HepG2 (cell line): Measurements from ENCODE around the gene HOXD3. TPM values are rescaled to one million over a fixed set of nuclear protein-coding genes. Genes with fewer than 3 reads are reported as not detected.

ENCODE experiments used
- DR1 ChIP-seq: sonication (generic); formaldehyde crosslinking; IDR thresholded peaks from 2 replicates; pipeline ENCODE4 v1.8.0; 2021; ENCODE audit warnings: mild to moderate bottlenecking, missing genetic modification reagents, inconsistent platforms
- HOXA5 ChIP-seq: sonication (generic); formaldehyde crosslinking; IDR thresholded peaks from 2 replicates; pipeline ENCODE4 v1.4.0; 2020; ENCODE audit warnings: missing genetic modification reagents
- JUNB ChIP-seq: sonication (generic); formaldehyde crosslinking; IDR thresholded peaks from 2 replicates; pipeline ENCODE4 v1.8.0; 2022; ENCODE audit warnings: missing genetic modification reagents, mild to moderate bottlenecking, borderline replicate concordance
- ZNF274 ChIP-seq: sonication (generic); formaldehyde crosslinking; IDR thresholded peaks from 2 replicates; pipeline ENCODE4 v1.5.1; 2020; ENCODE audit warnings: mild to moderate bottlenecking, missing genetic modification reagents
- ZNF510 ChIP-seq: sonication (generic); formaldehyde crosslinking; IDR thresholded peaks from 2 replicates; pipeline ENCODE4 v1.4.0; 2020; ENCODE audit warnings: low read depth, mild to moderate bottlenecking, missing genetic modification reagents
- ZNF660 ChIP-seq: sonication (generic); formaldehyde crosslinking; IDR thresholded peaks from 2 replicates; pipeline ENCODE4 v1.5.1; 2020; ENCODE audit warnings: mild to moderate bottlenecking, low read depth, missing genetic modification reagents, borderline replicate concordance
- ZNF672 ChIP-seq: sonication (generic); formaldehyde crosslinking; IDR thresholded peaks from 2 replicates; pipeline ENCODE4 v1.8.1; 2022; ENCODE audit warnings: missing genetic modification reagents
- polyA plus RNA-seq, 8 experiments: library from polyadenylated mRNA; depleted of rRNA in 3 of 8; stranded (reverse) in 7 of 8; unstranded in 1 of 8; fragments of >200 nt; fragmentation: Illumina TruSeq in 4 of 8; extraction: Trizol in 4 of 8; gene quantifications; 2 replicates each; pipeline versions ENCODE4 v1.2.1 to v1.2.3, GENCODE V29; 2011 to 2016; ENCODE audit warnings: low read depth in 4 of 8, missing spikeins in 1 of 8, mixed read lengths in 1 of 8; ENCODE audit not compliant: insufficient read depth in 1 of 8
- total RNA-seq, 5 experiments: library from RNA; depleted of rRNA; stranded (reverse); fragments of >200 nt; fragmentation: Illumina TruSeq; extraction: Trizol; gene quantifications; 2 replicates each; pipeline ENCODE4 v1.2.3, GENCODE V29; 2016; ENCODE audit warnings: low read depth in 1 of 5
- TF ChIP-seq, protein P1 (sequence below): sonication (generic); formaldehyde crosslinking; IDR thresholded peaks from 2 replicates; pipeline ENCODE4 v1.5.0; 2020; ENCODE audit warnings: mild to moderate bottlenecking, missing genetic modification reagents, borderline replicate concordance
- TF ChIP-seq, protein P2 (sequence below): sonication (generic); formaldehyde crosslinking; IDR thresholded peaks from 2 replicates; pipeline ENCODE4 v1.5.0; 2020; ENCODE audit warnings: mild to moderate bottlenecking, missing genetic modification reagents
- TF ChIP-seq, protein P3 (sequence below): sonication (generic); formaldehyde crosslinking; IDR thresholded peaks from 2 replicates; pipeline ENCODE4 v1.4.0; 2020; ENCODE audit warnings: missing genetic modification reagents, low read depth, mild to moderate bottlenecking, borderline replicate concordance
- TF ChIP-seq, protein P4 (sequence below): sonication (generic); formaldehyde crosslinking; IDR thresholded peaks from 2 replicates; pipeline ENCODE4 v1.8.0; 2022; ENCODE audit warnings: mild to moderate bottlenecking, missing genetic modification reagents, moderate library complexity
- TF ChIP-seq, protein P5 (sequence below), 2 experiments: sonication (generic) in 1 of 2; formaldehyde crosslinking in 1 of 2; IDR thresholded peaks; 2 replicates each; pipeline versions ENCODE4 v1.6.1 to v1.9.0; 2014 to 2022; ENCODE audit warnings: antibody characterized with exemption in 1 of 2, borderline replicate concordance in 1 of 2, inconsistent platforms in 1 of 2, low read depth in 1 of 2, missing genetic modification reagents in 1 of 2
- TF ChIP-seq, protein P6 (sequence below): sonication (generic); formaldehyde crosslinking; IDR thresholded peaks from 2 replicates; pipeline ENCODE4 v1.4.0; 2020; ENCODE audit warnings: missing genetic modification reagents

Gene HOXD3
- total and polyA plus RNA-seq, 2 of the 13 experiments (the other 11 are each of a cell fraction or from before 2014, with no cell fraction given) = 0.05 to 0.09 TPM

DNA sequence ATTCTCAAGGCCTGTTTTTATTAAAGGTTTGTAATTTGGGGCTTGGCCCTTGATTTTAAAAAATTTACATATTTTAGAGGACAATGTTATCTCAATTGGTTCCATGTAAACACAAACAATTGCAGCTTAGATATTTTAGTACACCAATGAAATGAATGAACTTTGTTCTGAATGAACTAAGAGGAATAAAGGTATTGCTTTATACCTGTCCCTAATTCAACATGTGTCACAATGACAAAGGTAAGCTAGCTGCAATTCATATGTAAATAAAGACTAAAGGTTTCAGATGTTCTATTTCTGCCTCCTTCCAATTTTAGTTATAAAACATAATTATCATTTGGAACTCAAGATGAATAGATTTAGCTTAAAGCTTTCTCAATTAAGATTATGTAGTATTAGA lies 42.8 kb downstream of the HOXD3 start (continued):
- TF ChIP-seq, protein P1, sequence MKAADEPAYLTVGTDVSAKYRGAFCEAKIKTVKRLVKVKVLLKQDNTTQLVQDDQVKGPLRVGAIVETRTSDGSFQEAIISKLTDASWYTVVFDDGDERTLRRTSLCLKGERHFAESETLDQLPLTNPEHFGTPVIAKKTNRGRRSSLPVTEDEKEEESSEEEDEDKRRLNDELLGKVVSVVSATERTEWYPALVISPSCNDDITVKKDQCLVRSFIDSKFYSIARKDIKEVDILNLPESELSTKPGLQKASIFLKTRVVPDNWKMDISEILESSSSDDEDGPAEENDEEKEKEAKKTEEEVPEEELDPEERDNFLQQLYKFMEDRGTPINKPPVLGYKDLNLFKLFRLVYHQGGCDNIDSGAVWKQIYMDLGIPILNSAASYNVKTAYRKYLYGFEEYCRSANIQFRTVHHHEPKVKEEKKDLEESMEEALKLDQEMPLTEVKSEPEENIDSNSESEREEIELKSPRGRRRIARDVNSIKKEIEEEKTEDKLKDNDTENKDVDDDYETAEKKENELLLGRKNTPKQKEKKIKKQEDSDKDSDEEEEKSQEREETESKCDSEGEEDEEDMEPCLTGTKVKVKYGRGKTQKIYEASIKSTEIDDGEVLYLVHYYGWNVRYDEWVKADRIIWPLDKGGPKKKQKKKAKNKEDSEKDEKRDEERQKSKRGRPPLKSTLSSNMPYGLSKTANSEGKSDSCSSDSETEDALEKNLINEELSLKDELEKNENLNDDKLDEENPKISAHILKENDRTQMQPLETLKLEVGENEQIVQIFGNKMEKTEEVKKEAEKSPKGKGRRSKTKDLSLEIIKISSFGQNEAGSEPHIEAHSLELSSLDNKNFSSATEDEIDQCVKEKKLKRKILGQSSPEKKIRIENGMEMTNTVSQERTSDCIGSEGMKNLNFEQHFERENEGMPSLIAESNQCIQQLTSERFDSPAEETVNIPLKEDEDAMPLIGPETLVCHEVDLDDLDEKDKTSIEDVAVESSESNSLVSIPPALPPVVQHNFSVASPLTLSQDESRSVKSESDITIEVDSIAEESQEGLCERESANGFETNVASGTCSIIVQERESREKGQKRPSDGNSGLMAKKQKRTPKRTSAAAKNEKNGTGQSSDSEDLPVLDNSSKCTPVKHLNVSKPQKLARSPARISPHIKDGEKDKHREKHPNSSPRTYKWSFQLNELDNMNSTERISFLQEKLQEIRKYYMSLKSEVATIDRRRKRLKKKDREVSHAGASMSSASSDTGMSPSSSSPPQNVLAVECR (CRISPR knock-in tag) = no peak
- no peak for TF ChIP-seq ZNF660
- no peak for TF ChIP-seq ZNF672 (CRISPR knock-in tag)
- TF ChIP-seq, protein P2, sequence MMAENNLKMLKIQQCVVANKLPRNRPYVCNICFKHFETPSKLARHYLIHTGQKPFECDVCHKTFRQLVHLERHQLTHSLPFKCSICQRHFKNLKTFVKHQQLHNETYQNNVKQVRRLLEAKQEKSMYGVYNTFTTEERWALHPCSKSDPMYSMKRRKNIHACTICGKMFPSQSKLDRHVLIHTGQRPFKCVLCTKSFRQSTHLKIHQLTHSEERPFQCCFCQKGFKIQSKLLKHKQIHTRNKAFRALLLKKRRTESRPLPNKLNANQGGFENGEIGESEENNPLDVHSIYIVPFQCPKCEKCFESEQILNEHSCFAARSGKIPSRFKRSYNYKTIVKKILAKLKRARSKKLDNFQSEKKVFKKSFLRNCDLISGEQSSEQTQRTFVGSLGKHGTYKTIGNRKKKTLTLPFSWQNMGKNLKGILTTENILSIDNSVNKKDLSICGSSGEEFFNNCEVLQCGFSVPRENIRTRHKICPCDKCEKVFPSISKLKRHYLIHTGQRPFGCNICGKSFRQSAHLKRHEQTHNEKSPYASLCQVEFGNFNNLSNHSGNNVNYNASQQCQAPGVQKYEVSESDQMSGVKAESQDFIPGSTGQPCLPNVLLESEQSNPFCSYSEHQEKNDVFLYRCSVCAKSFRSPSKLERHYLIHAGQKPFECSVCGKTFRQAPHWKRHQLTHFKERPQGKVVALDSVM (CRISPR knock-in tag) = no peak
- TF ChIP-seq JUNB (CRISPR knock-in tag) = no peak
- TF ChIP-seq HOXA5 (CRISPR knock-in tag) = no peak
- TF ChIP-seq DR1 (CRISPR knock-in tag) = no peak
- TF ChIP-seq ZNF510 = no peak
- TF ChIP-seq, protein P3, sequence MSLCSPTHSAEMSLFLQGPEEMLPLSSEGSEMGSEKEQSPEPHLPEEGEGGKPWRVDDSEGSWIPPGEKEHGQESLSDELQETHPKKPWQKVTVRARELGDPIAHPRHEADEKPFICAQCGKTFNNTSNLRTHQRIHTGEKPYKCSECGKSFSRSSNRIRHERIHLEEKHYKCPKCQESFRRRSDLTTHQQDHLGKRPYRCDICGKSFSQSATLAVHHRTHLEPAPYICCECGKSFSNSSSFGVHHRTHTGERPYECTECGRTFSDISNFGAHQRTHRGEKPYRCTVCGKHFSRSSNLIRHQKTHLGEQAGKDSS = no peak
- no peak for TF ChIP-seq ZNF274 (CRISPR knock-in tag)
- TF ChIP-seq, protein P4, sequence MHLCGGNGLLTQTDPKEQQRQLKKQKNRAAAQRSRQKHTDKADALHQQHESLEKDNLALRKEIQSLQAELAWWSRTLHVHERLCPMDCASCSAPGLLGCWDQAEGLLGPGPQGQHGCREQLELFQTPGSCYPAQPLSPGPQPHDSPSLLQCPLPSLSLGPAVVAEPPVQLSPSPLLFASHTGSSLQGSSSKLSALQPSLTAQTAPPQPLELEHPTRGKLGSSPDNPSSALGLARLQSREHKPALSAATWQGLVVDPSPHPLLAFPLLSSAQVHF (CRISPR knock-in tag) = no peak
- TF ChIP-seq, protein P5, sequence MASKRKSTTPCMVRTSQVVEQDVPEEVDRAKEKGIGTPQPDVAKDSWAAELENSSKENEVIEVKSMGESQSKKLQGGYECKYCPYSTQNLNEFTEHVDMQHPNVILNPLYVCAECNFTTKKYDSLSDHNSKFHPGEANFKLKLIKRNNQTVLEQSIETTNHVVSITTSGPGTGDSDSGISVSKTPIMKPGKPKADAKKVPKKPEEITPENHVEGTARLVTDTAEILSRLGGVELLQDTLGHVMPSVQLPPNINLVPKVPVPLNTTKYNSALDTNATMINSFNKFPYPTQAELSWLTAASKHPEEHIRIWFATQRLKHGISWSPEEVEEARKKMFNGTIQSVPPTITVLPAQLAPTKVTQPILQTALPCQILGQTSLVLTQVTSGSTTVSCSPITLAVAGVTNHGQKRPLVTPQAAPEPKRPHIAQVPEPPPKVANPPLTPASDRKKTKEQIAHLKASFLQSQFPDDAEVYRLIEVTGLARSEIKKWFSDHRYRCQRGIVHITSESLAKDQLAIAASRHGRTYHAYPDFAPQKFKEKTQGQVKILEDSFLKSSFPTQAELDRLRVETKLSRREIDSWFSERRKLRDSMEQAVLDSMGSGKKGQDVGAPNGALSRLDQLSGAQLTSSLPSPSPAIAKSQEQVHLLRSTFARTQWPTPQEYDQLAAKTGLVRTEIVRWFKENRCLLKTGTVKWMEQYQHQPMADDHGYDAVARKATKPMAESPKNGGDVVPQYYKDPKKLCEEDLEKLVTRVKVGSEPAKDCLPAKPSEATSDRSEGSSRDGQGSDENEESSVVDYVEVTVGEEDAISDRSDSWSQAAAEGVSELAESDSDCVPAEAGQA (IDR thresholded peaks at IDR 0.05; ENCODE audit: low read depth) = no peak
- TF ChIP-seq, protein P5 (CRISPR knock-in tag; IDR thresholded peaks at IDR 0.05; ENCODE audit: borderline replicate concordance) = no peak
- TF ChIP-seq, protein P6, sequence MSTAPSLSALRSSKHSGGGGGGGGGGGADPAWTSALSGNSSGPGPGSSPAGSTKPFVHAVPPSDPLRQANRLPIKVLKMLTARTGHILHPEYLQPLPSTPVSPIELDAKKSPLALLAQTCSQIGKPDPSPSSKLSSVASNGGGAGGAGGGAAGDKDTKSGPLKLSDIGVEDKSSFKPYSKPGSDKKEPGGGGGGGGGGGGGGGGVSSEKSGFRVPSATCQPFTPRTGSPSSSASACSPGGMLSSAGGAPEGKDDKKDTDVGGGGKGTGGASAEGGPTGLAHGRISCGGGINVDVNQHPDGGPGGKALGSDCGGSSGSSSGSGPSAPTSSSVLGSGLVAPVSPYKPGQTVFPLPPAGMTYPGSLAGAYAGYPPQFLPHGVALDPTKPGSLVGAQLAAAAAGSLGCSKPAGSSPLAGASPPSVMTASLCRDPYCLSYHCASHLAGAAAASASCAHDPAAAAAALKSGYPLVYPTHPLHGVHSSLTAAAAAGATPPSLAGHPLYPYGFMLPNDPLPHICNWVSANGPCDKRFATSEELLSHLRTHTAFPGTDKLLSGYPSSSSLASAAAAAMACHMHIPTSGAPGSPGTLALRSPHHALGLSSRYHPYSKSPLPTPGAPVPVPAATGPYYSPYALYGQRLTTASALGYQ (CRISPR knock-in tag) = no peak
